A172 (cell line): ENCODE measurements around the gene TCF7. TPM values are rescaled to one million over a fixed set of nuclear protein-coding genes. Genes with fewer than 3 reads are reported as not detected.
A peak's percentile ranks its signal among the peaks of the same experiment; 100 is the strongest.

Experiments used
- DNase-seq: peaks from one replicate; pipeline ENCODE4 v3.0.0-alpha.2; 2015; ENCODE audit warnings: low spot score
- total RNA-seq: library from RNA; depleted of rRNA; stranded (reverse); fragments of >200 nt; shearing (Covaris generic); gene quantifications from 2 replicates; pipeline ENCODE4 v1.2.3, GENCODE V29; 2014

The TCF7 gene
- total RNA-seq, 1 experiment from 2014 or later = 4.8 TPM

DNA sequence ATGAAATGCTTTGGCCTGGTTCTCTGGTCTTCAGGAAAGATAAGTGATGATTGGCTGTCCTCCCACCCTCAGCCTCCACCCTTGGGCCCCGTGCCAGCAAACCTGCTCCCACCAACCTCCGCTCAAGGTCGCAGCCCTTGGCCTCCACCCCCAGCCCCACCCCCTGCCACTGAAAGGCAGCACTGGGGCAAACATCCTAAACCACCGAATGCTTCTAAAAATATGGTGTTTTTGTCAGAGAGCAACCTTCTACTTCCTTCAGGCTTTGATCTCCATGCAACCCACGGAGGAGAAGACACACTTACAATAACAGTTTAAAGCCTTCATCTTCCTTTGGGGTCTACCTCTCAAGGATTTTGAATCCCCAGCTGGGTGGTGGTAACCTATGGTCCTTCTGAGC lies 24.0 kb upstream of the TCF7 start:
- DNase-seq = no peak

- DNase-seq = peak; percentile 21
These were observed 22.8 kb upstream of the TCF7 start for GRCh38 chr5:134091626-134092121.

DNA sequence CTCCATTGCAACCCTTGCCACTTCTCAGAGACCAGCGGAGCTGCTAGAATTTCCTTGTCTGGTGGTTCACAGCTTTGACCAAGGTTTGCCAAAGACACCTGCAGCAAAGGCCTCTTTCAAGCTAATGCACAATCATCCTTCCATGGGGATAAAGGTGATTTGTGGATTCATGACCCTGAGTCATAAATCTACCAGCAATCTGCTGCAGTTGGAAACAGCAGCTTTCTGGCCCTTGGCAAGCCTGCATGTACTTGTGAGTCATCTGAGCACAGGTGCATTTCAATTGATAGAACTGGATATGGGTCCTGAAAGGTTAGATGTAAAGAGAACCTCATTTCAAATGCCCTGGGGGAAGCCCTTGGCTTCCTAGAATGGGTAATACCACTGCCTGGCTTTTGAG lies 21.6 kb upstream of the TCF7 start:
- DNase-seq = peak; percentile 87

DNA sequence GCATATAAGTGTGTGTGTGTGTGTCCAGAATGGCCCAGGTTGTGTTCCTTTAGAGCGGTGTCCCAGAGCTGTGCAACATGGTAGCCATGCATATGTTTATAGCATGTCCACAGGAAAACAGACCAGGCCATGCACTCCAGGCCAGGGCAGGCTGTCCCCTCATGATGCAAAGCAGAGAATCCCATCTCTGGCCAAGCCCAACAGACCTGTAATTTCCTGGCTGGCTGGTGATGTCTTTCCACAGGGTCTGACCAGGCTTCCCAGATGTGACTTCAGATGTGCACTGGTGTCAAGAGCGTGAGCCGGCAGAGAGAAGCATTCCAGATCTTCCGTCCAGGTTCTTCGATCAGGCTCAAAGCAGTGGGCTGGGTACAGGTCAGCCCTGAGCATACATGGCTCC lies 21.1 kb upstream of the TCF7 start:
- no peak for DNase-seq

DNA sequence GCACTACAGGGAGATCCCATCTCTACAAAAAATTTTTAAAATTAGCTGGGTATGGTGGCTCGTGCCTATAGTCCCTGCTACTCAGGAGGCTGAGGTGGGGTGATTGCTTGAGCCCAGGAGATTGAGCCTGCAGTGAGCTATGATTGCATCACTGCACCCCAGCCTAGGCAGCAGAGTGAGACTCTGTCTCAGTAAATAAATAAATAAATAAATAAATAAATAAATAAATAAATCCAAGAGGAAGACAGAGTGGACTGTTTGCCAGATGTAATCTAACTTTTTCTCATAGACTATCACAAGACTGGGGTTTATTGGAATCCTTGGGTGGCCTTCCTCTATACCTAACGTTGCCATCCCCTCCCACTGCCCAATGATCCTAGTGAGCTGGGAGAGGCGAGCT lies 19.2 kb upstream of the TCF7 start:
- DNase-seq = no peak

- no peak for DNase-seq
These were observed 18.4 kb upstream of the TCF7 start for GRCh38 chr5:134095887-134096589.

- no peak for DNase-seq
These were observed 17.2 kb upstream of the TCF7 start for GRCh38 chr5:134097211-134097749.

GRCh38 chr5:134098690-134099089 lies 15.8 kb upstream of the TCF7 start:
- DNase-seq = no peak

DNA sequence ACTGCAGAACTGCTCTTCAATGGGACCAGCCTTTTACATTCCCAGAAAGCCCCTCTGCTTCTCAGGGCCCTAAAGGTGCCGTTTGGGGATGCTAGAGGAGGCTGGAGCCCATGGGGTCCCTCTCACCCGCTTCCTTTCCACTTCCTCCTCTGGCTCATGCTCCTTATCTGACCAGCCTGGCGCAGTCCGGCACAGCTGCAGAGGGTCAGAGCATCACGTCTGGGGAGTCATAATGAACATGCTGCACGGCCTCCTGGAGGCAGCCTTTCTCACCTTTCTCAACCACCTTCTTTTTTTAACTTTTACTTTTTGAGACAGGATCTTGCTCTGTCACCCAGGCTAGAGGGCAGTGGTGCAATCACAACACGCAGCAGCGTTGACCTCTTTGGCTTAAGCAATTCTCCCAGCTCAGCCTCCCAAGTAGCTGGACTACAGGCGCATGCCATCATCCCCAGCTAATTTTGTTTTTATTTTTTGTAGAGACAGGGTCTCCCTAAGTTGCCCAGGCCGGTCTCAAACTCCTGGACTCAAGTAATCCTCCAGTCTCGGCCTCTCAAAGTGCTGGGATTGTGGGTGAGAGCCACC lies 15.1 kb upstream of the TCF7 start:
- no peak for DNase-seq

DNA sequence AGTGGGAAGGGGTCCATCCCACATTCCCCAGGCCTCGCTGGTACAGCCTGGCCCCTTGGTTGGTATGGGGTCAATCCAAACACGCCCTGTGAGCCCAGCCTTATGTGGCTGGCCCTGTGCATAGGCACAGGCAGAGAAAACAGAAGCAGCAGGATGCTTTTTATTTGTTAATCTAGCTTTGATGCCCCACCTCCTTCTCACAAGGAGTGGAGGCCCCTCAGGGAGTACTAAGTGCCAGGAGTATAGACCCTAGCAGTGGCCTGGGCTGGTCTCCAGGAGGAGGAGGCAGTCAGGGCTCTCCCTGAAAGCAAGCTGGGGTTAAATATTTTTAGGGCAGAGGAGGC lies 14.6 kb upstream of the TCF7 start:
- DNase-seq = no peak

GRCh38 chr5:134100283-134101091 lies 14.0 kb upstream of the TCF7 start:
- peak; percentile 83 for DNase-seq

DNA sequence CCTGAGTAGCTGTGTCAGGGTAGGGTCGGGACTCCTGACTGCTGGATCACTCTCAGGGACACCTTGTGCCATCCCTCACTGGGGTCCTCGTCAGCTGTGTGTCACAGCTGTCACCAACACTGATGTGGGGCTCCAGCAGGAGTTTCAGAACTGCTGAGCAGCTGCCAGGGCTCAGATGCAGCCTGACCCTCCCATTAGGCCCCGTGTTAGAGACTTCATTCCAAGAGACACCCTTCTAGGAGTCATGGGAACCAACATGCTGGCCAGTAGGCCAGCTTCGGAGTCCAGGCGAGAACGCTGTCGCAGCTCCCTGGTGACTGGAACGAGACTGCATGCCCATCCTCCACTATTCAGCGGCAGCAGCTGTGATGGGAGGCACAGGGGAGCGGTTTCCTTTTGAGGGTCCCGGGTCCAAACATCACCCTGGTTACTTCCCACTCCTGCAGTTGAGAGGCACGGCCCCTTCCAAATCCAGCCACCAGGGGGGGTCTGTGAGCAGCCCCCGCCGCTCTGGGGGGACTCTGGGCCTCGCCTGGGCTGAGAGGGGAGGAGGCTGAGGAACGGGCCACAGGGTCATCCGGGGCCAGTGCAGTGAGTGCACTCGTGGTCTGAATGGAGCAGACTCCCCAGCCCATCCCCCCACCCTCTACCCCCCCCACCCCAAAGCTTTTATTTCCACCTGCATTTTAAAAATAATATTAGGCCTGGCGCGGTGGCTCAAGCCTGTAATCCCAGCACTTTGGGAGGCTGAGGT lies 12.6 kb upstream of the TCF7 start:
- peak; percentile 33 for DNase-seq

GRCh38 chr5:134103397-134103796 lies 11.1 kb upstream of the TCF7 start:
- no peak for DNase-seq

DNA sequence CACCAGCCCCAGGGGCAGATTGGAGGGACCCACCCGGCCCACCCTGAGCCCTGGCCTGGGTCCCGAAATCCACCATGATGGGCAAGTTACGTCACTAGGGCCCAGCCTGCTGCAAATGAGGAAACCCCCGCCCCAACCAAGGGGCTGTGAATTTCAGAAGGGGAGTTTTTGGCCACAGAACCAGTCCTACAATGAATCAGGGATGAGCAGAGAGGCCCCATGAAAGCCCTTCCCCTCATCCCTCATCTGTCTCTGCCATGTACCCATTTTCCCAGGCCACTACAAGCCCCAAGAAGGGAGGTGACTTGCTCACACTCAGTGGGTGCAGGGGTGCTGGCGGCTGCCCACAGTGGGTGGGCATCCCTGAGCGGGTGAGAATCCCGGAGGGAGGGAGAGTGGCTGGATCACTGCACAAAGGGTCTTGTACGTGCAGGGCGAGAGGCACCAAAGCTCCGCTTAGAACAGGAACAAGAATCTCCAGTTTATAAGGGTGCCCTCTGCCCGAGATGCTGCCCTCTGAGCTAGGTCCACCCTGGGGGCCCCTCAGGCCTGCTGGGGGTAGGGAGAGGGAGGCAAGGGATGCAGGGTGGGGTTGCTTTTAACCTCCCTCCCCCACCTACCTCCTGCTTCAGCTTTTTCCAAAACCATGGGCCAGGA lies 10.4 kb upstream of the TCF7 start:
- no peak for DNase-seq

- DNase-seq = no peak
These were observed 7.3 kb upstream of the TCF7 start for GRCh38 chr5:134106991-134107701.

DNA sequence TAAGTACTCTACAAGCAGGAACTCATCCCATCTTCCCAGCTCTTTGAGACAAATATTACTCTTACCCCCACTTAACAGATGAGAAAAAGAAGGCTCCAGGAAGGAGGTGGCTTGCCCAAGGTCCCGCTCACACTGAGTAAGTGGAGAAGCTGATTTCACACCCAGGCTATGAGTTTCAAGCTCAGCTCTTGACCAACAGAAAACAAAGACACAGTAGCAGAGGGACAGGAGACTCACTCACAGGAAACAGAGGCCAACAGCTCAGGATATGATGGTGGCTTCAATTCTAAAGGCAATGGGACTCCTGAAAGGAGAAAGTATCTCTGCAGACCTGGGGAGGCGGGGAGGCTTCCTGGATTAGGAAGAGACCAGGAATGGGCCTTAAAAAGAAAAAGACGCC lies 6.7 kb upstream of the TCF7 start:
- DNase-seq = no peak

GRCh38 chr5:134110382-134110781 lies 4.1 kb upstream of the TCF7 start:
- no peak for DNase-seq

DNA sequence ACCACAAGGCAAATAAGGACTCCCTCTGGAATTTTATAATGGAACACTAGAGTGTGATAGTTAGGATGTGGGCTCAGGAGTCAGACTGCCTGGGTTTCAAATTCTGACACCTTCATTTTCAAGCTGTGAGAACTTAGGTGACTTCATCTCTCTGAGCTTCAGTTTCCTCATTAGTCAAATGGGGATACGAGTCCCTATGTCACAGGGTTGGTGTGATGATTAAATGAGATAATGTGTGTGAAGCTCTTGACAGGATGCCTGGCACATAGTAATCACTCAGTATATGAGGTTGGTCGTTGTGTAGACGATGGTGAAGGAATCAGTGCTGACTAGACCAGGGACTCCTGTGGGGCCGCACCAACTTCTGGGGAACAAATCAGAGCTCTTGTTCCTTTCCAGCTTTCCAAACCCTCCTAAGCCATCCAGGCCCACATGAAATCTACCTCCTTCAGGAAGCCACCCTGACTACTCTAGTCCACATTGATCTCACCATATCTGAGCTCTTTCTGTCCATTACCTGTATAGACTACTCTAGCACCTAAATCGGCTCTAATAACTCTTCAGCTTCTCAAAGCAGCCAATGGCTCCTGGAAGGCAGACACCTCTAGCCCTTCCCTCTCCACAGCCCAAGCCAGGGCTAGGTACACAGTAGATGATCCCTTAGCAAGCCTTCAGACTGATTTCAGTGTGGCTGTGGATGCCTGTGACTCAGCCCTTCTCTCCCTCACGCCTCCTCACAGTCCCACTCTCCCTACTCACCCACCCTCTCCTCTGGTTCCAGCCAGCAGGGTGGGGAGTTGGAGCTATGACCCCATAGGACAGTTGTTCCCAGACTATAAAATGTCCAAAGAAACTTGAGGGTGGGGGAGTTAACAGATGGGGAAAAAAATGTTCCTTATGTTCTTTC lies 2.5 kb upstream of the TCF7 start:
- DNase-seq = peak; percentile 60

DNA sequence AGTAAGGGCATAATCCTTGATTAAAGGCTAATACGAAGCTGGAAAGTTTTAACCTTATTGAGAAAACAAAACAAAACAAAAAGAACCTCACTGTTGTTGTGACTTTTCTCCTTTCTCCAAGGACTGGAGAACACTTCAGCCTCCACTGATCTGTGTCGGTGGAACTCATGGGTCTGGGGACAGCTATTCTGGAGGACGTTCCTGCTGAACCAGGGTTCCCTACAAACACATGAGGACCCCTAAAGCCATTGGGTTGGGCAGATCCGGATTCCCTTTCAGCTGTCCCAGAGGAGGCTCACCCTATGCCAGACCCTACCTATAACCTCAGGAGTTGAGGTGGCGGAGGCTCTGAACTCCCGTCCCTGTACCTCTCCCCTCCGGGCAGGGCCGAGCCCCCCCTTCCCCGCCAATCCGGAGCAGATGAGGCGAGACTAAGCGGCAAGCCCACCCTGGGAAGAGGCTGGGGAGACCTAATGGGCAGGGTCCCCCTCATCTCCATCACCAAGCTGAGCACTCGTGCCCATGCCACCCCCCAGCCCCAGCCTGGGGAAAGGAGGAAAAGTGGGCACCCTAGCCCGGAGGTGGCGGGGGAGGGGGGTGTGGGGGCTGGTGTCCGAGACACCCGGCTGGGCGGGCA lies 1.6 kb upstream of the TCF7 start:
- DNase-seq = no peak
